Panc1 (cell line): ENCODE results near the gene CRIM1. TPM values are rescaled to one million over a fixed set of nuclear protein-coding genes. Genes with fewer than 3 reads are reported as not detected.

Experiments
- ATAC-seq: fragments of 200-7000 bp; cut with Tn5 transposase; 2 replicates; pipeline ENCODE4 v1.9.1; 2020; ENCODE audit warnings: mild to moderate bottlenecking, moderate library complexity
- BruUV-seq: library from RNA; stranded (reverse); fragments of 400-500 nt; replicated peaks from 2 replicates; lab custom pipeline; 2021; lab: Mats Ljungman, UMichigan
- CTCF ChIA-PET: fragments of 300-600 bp; sonication (Branson Sonifier 250); formaldehyde crosslinking; loops from one replicate; lab custom pipeline; 2022; ENCODE audit warnings: antibody characterized with exemption; lab: Charles Lee
- POLR2A ChIA-PET: fragments of 300-600 bp; sonication (Branson Sonifier 250); formaldehyde crosslinking; loops from one replicate; lab custom pipeline; 2022; ENCODE audit warnings: antibody characterized with exemption; lab: Charles Lee
- DNase-seq: peaks from one replicate; pipeline ENCODE4 v3.0.0-alpha.2; 2010; ENCODE audit warnings: low read depth, low spot score
- H3K27ac ChIP-seq: 2 replicates; pipeline ENCODE4 v1.5.1; 2011; ENCODE audit warnings: mild to moderate bottlenecking, low read length, inconsistent platforms
- H3K27me3 ChIP-seq: fragments of 200-500 bp; sonication (Bioruptor generic); 2 replicates; pipeline ENCODE4 v1.6.0; 2014; ENCODE audit warnings: low read length, inconsistent platforms; ENCODE audit not compliant: control insufficient read depth, insufficient read depth
- H3K36me3 ChIP-seq: fragments of 200-500 bp; sonication (Bioruptor generic); 2 replicates; pipeline ENCODE4 v1.5.1; 2014; ENCODE audit warnings: inconsistent platforms, mild to moderate bottlenecking, low read length, moderate library complexity; ENCODE audit not compliant: control insufficient read depth, insufficient read depth
- H3K4me1 ChIP-seq: 2 replicates; pipeline ENCODE4 v1.5.1; 2011; ENCODE audit warnings: inconsistent platforms, mild to moderate bottlenecking, low read length, moderate library complexity; ENCODE audit not compliant: control insufficient read depth, insufficient read depth
- H3K4me3 ChIP-seq, 2 experiments: 2 replicates each; pipeline ENCODE4 v1.5.1; 2011 to 2012; ENCODE audit warnings: low read depth in 2 of 2, low read length in 2 of 2, mild to moderate bottlenecking in 2 of 2, inconsistent platforms in 1 of 2, moderate library complexity in 1 of 2
- H3K9me3 ChIP-seq: fragments of 200-500 bp; sonication (Bioruptor generic); 2 replicates; pipeline ENCODE4 v1.5.1; 2014; ENCODE audit warnings: low read depth, mild to moderate bottlenecking, inconsistent platforms, low read length, moderate library complexity; ENCODE audit not compliant: control insufficient read depth, insufficient read depth
- POLR2AphosphoS5 ChIP-seq: IDR thresholded peaks from 2 replicates; pipeline ENCODE4 v1.6.1; 2012; ENCODE audit warnings: mild to moderate bottlenecking, low read depth, low read length, moderate library complexity
- SIN3A ChIP-seq: IDR thresholded peaks from 2 replicates; pipeline ENCODE4 v1.6.1; 2012; ENCODE audit warnings: low read depth, mild to moderate bottlenecking, low read length, moderate library complexity, borderline replicate concordance; ENCODE audit not compliant: insufficient read depth
- TCF7L2 ChIP-seq: IDR thresholded peaks from 2 replicates; pipeline ENCODE4 v1.6.1; 2011; ENCODE audit warnings: mild to moderate bottlenecking, low read depth, low read length, inconsistent platforms
- in situ Hi-C: cut with HindIII; loops from 2 replicates; pipeline ENCODE4 v1.10.0; 2016; ENCODE audit warnings: low sequenced_read_pairs, low pct_unique_long_range_greater_than_20kb
- intact Hi-C: fragments of 100-400 bp; cut with micrococcal nuclease; formaldehyde crosslinking; loops from one replicate; pipeline ENCODE4 v1.10.0; 2022; ENCODE audit not compliant: unreplicated experiment
- total RNA-seq: library from RNA; stranded (reverse); gene quantifications from one replicate; pipeline ENCODE4 v1.2.1, GENCODE V29; 2021; ENCODE audit not compliant: unreplicated experiment
- TF ChIP-seq, protein P1 (sequence below), 2 experiments: IDR thresholded peaks; 2 replicates each; pipeline ENCODE4 v1.6.1; 2011 to 2012; ENCODE audit warnings: low read depth in 2 of 2, control low read depth in 1 of 2, low read length in 1 of 2, mild to moderate bottlenecking in 1 of 2, moderate library complexity in 1 of 2; ENCODE audit not compliant: insufficient read depth in 1 of 2
- TF ChIP-seq, protein P2 (sequence below): fragments of 450-650 bp; IDR thresholded peaks from 2 replicates; pipeline ENCODE4 v1.5.1; 2017; ENCODE audit warnings: mild to moderate bottlenecking

The CRIM1 gene
- total RNA-seq, 1 experiment from 2014 or later = 290 TPM

DNA sequence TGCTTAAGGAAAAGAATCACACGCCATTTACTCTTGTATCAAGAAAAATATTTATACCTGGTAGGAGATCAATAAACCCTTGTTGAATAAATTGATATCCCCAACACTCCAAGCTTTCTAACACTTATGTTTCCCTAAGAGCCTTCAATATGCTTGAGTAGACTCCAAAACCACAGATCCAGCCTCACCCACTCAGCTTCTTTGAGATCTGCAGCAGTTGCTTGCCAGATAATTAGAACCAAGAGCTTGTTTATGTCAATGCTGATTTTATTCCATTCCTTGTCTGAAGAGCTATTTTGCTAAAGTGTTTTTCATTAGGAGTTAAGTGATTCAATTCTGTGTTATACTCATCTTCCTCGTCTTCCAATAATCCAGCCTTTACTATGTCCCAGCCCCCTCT lies 26.3 kb upstream of the CRIM1 start:
- in situ Hi-C loops = no loop called here
- Histone ChIP-seq H3K27ac (no peak overlapping the region; the same call in 1 of the 2 replicates), H3K27me3 (no peaks in the 10 kb centered on the region), H3K4me3 (no peak overlapping the region), H3K9me3 (no peaks in the 10 kb centered on the region), H3K4me1 (peaks cover 14% of the 10 kb centered on the region; the same call in 1 of the 2 replicates), H3K36me3 (no peaks in the 10 kb centered on the region)
- ATAC-seq = no peak
- intact Hi-C loops = loop anchor here (10.0 kb wide), 1 partner anchor 354 kb away; no protein-coding TSS in a partner anchor
- no peak for DNase-seq
- CTCF ChIA-PET = no interaction called here
- no peak for TF ChIP-seq POLR2AphosphoS5
- TF ChIP-seq, protein P1, sequence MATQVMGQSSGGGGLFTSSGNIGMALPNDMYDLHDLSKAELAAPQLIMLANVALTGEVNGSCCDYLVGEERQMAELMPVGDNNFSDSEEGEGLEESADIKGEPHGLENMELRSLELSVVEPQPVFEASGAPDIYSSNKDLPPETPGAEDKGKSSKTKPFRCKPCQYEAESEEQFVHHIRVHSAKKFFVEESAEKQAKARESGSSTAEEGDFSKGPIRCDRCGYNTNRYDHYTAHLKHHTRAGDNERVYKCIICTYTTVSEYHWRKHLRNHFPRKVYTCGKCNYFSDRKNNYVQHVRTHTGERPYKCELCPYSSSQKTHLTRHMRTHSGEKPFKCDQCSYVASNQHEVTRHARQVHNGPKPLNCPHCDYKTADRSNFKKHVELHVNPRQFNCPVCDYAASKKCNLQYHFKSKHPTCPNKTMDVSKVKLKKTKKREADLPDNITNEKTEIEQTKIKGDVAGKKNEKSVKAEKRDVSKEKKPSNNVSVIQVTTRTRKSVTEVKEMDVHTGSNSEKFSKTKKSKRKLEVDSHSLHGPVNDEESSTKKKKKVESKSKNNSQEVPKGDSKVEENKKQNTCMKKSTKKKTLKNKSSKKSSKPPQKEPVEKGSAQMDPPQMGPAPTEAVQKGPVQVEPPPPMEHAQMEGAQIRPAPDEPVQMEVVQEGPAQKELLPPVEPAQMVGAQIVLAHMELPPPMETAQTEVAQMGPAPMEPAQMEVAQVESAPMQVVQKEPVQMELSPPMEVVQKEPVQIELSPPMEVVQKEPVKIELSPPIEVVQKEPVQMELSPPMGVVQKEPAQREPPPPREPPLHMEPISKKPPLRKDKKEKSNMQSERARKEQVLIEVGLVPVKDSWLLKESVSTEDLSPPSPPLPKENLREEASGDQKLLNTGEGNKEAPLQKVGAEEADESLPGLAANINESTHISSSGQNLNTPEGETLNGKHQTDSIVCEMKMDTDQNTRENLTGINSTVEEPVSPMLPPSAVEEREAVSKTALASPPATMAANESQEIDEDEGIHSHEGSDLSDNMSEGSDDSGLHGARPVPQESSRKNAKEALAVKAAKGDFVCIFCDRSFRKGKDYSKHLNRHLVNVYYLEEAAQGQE (IDR thresholded peaks at IDR 0.05; ENCODE audit: insufficient read depth in 1 of 2, low read depth in 2 of 2, low read length in 1 of 2) = no peak
- TF ChIP-seq, protein P2, sequence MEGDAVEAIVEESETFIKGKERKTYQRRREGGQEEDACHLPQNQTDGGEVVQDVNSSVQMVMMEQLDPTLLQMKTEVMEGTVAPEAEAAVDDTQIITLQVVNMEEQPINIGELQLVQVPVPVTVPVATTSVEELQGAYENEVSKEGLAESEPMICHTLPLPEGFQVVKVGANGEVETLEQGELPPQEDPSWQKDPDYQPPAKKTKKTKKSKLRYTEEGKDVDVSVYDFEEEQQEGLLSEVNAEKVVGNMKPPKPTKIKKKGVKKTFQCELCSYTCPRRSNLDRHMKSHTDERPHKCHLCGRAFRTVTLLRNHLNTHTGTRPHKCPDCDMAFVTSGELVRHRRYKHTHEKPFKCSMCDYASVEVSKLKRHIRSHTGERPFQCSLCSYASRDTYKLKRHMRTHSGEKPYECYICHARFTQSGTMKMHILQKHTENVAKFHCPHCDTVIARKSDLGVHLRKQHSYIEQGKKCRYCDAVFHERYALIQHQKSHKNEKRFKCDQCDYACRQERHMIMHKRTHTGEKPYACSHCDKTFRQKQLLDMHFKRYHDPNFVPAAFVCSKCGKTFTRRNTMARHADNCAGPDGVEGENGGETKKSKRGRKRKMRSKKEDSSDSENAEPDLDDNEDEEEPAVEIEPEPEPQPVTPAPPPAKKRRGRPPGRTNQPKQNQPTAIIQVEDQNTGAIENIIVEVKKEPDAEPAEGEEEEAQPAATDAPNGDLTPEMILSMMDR = no peak
- TF ChIP-seq SIN3A = no peak
- TF ChIP-seq TCF7L2 = no peak
- BruUV-seq = no TSS peak
- POLR2A ChIA-PET = no interaction called here

DNA sequence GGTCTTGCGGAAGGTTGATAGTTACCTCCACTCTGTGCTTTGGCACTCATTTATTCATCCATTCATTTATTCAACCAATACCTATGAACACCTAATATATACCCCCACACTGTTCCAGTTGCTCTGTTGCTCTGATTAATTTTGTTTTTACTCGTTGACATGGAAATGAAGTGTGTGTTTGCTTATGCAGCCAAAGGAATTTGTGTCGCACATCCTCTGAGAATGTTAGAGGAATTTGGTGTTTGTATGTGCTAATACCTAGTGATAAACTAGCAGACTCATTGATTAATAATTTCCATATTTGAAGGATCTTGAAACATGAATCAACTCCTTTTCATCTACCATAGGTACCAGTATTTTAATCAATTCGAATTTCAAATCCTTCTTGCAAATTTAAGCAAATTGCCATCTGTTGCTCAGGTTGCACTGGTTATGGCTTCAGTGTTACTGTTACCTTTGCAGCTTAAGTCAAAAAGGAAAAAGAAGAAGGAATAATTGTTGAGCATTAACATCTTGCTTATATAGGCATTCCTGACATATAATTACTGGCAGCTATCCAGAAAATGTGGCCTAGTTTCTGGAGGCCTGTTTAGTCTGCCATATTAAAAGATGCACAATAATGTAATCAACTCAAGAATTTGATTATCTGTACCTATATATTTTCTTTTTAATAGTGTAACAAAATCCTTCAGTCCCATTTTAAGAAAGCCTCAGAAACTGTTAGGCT lies 25.7 kb upstream of the CRIM1 start:
- intact Hi-C loops (loop anchor here (10.0 kb wide), 1 partner anchor 355 kb away; no protein-coding TSS in a partner anchor), in situ Hi-C loops (no loop called here)
- ChIA-PET CTCF (no interaction called here), POLR2A (no interaction called here)
- peaks cover 14% of the 10 kb centered on the region; the same call in 1 of the 2 replicates for H3K4me1 ChIP-seq
- H3K9me3 ChIP-seq = no peaks in the 10 kb centered on the region
- ATAC-seq (peak; percentile 70), DNase-seq (no peak)
- no peaks in the 10 kb centered on the region for H3K36me3 ChIP-seq
- no peak overlapping the region for H3K4me3 ChIP-seq
- TF ChIP-seq SIN3A = no peak
- TF ChIP-seq, protein P2 = no peak
- TF ChIP-seq, protein P1 (IDR thresholded peaks at IDR 0.05; ENCODE audit: insufficient read depth in 1 of 2, low read depth in 2 of 2, low read length in 1 of 2) = no peak
- no peak for TF ChIP-seq POLR2AphosphoS5
- no peak for TF ChIP-seq TCF7L2
- no peaks in the 10 kb centered on the region for H3K27me3 ChIP-seq
- H3K27ac ChIP-seq = peak overlapping the region; percentile 34; the same call in 1 of the 2 replicates
- BruUV-seq = no TSS peak
